Vagina (tissue), 2 donors: ENCODE data around the gene PRSS33. TPM values are rescaled to one million over a fixed set of nuclear protein-coding genes. Genes with fewer than 3 reads are reported as not detected.

Experiments
- DNase-seq, 2 donors: peaks; one replicate each; pipeline ENCODE4 v3.0.0-alpha.2; 2017; ENCODE audit errors: extremely low spot score in 2 of 2
- H3K27ac ChIP-seq: fragments of 200-600 bp; sonication (generic); one replicate; pipeline ENCODE4 v1.5.1; 2019
- H3K27me3 ChIP-seq: fragments of 200-600 bp; sonication (generic); one replicate; pipeline ENCODE4 v1.5.1; 2019
- H3K36me3 ChIP-seq, 2 donors: fragments of 200-600 bp; sonication (generic); one replicate each; pipeline ENCODE4 v1.5.1; 2017 to 2019
- H3K4me1 ChIP-seq: fragments of 200-600 bp; sonication (generic); one replicate; pipeline ENCODE4 v1.5.1; 2019
- H3K4me3 ChIP-seq, 2 donors: fragments of 200-600 bp; sonication (generic); 1 replicate in 1 of 2; 2 replicates in 1 of 2; pipeline ENCODE4 v1.5.1; 2016 to 2019
- H3K9me3 ChIP-seq: fragments of 200-600 bp; sonication (generic); one replicate; pipeline ENCODE4 v1.5.1; 2019
- CTCF ChIP-seq, 3 experiments: fragments of 450-650 bp in 2 of 3; fragments of 200-600 bp in 1 of 3; sonication (generic) in 1 of 3; IDR thresholded peaks; one replicate each; pipeline ENCODE4 v1.5.1; 2017 to 2019; ENCODE audit warnings: antibody characterized with exemption in 3 of 3, mild to moderate bottlenecking in 2 of 3, moderate library complexity in 2 of 3
- POLR2A ChIP-seq, 2 donors: fragments of 450-650 bp; IDR thresholded peaks; one replicate each; pipeline ENCODE4 v1.6.1; 2017; ENCODE audit warnings: antibody characterized with exemption in 2 of 2, mild to moderate bottlenecking in 2 of 2, moderate library complexity in 2 of 2
- POLR2AphosphoS5 ChIP-seq, 2 donors: sonication (generic); formaldehyde crosslinking; IDR thresholded peaks; one replicate each; pipeline ENCODE4 v1.9.0; 2017; ENCODE audit warnings: antibody characterized with exemption in 2 of 2, mild to moderate bottlenecking in 2 of 2, low read depth in 1 of 2; ENCODE audit not compliant: insufficient read depth in 1 of 2
- intact Hi-C: fragments of 100-400 bp; cut with DNase I; formaldehyde crosslinking; loops from one replicate; pipeline ENCODE4 v1.15.1; 2023
- total RNA-seq: library from RNA; depleted of rRNA; stranded (reverse); fragments of >200 nt; gene quantifications from one replicate; pipeline ENCODE4 v1.2.3, GENCODE V29; 2016

PRSS33 gene
- total RNA-seq, 1 donor from 2014 or later = not detected

- TF ChIP-seq POLR2AphosphoS5 (IDR thresholded peaks at IDR 0.05; ENCODE audit: insufficient read depth in 1 of 2, low read depth in 1 of 2) (no peak), POLR2A (IDR thresholded peaks at IDR 0.05) (no peak)
- Histone ChIP-seq H3K9me3 (no peaks in the 10 kb centered on the region), H3K27ac (no peak overlapping the region), H3K36me3 (peaks cover 7 to 98% of the 10 kb centered on the region in 2 donors), H3K4me3 (no peak overlapping the region), H3K4me1 (peaks cover 40% of the 10 kb centered on the region), H3K27me3 (no peaks in the 10 kb centered on the region)
- intact Hi-C loops = no loop called here
- DNase-seq = no peak
Measured at GRCh38 chr16:2765462-2766404, 21.6 kb downstream of the PRSS33 start.

GRCh38 chr16:2764718-2765117, 22.6 kb downstream of the PRSS33 start:
- intact Hi-C loops = no loop called here
- TF ChIP-seq POLR2AphosphoS5 (IDR thresholded peaks at IDR 0.05; ENCODE audit: insufficient read depth in 1 of 2, low read depth in 1 of 2) (no peak), CTCF (IDR thresholded peaks at IDR 0.05) (no peak), POLR2A (IDR thresholded peaks at IDR 0.05) (no peak)
- Histone ChIP-seq H3K4me1 (peaks cover 29% of the 10 kb centered on the region), H3K27me3 (no peaks in the 10 kb centered on the region), H3K9me3 (no peaks in the 10 kb centered on the region), H3K36me3 (peaks cover 4 to 98% of the 10 kb centered on the region in 2 donors), H3K27ac (no peak overlapping the region), H3K4me3 (no peak overlapping the region)
- no peak for DNase-seq

- peaks cover 16% of the 10 kb centered on the region for H3K4me1 ChIP-seq
- H3K27ac ChIP-seq = no peak overlapping the region
- H3K4me3 ChIP-seq = no peak overlapping the region
- TF ChIP-seq POLR2AphosphoS5 (IDR thresholded peaks at IDR 0.05; ENCODE audit: insufficient read depth in 1 of 2, low read depth in 1 of 2) = no peak
- TF ChIP-seq CTCF (IDR thresholded peaks at IDR 0.05) = no peak
- no peak for TF ChIP-seq POLR2A (IDR thresholded peaks at IDR 0.05)
- no peaks in the 10 kb centered on the region for H3K27me3 ChIP-seq
- peaks cover 4 to 98% of the 10 kb centered on the region in 2 donors for H3K36me3 ChIP-seq
- H3K9me3 ChIP-seq = no peaks in the 10 kb centered on the region
- intact Hi-C loops = no loop called here
- DNase-seq = no peak
Measured at GRCh38 chr16:2763173-2763572, 24.2 kb downstream of the PRSS33 start.

- H3K4me1 ChIP-seq = peaks cover 16% of the 10 kb centered on the region
- no peak for DNase-seq
Measured at GRCh38 chr16:2762711-2763110, 24.6 kb downstream of the PRSS33 start.

More at GRCh38 chr16:2762711-2763110, 24.6 kb downstream of the PRSS33 start:
- Histone ChIP-seq H3K4me3 (no peak overlapping the region), H3K27ac (no peak overlapping the region), H3K36me3 (peaks cover 4 to 98% of the 10 kb centered on the region in 2 donors), H3K27me3 (no peaks in the 10 kb centered on the region), H3K9me3 (no peaks in the 10 kb centered on the region)
- TF ChIP-seq POLR2AphosphoS5 (IDR thresholded peaks at IDR 0.05; ENCODE audit: insufficient read depth in 1 of 2, low read depth in 1 of 2) (no peak), POLR2A (IDR thresholded peaks at IDR 0.05) (no peak), CTCF (IDR thresholded peaks at IDR 0.05) (no peak)
- intact Hi-C loops = no loop called here
